Measurements from ENCODE around the gene CCNB1IP1. TPM values are rescaled to one million over a fixed set of nuclear protein-coding genes. Genes with fewer than 3 reads are reported as not detected.
A peak's percentile ranks its signal among the peaks of the same experiment; 100 is the strongest.

CCNB1IP1 gene
- total and polyA plus RNA-seq, 4 donors = 28.9 to 89.1 (median 45.7) TPM

DNA sequence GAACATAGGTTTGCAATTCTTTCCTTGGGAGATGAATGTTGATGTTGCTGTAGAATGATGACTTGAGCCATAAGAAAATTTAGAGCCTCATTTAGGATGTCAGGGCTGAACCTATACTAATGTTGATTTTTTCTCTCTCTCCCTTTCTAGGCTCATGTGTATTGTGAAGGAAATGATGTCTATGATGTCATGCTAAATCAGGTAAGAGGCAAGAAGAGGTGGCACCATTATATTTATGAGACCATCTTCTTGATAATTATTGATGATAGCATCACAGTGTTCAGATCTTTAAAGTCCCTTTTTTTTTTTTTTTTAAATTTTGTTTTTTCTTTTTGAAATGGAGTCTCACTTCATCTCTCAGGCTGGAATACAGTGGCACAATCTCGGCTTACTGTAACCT is 13.6 kb upstream of the CCNB1IP1 start:
- Histone ChIP-seq H3K27me3 (ENCODE audit: control insufficient read depth in 3 of 3, insufficient read depth in 3 of 3, low read length in 2 of 3) (no peaks in the 10 kb centered on the region), H3K36me3 (ENCODE audit: control insufficient read depth in 4 of 4, insufficient read depth in 4 of 4, low read length in 4 of 4) (peaks cover 7 to 36% (median 18%) of the 10 kb centered on the region in 4 donors), H3K27ac (ENCODE audit: low read depth in 1 of 2, low read length in 1 of 2) (no peak overlapping the region), H3K9me3 (ENCODE audit: control insufficient read depth in 4 of 4, insufficient read depth in 3 of 4, low read length in 3 of 4) (no peaks in the 10 kb centered on the region), H3K4me3 (no peak overlapping the region), H3K9ac (ENCODE audit: insufficient read depth in 1 of 2, low read length in 2 of 2) (no peak overlapping the region), H3K4me1 (ENCODE audit: control insufficient read depth in 5 of 5, insufficient read depth in 5 of 5, low read length in 5 of 5) (peaks cover 0 to 9% (median 0%) of the 10 kb centered on the region in 5 donors)
- WGBS, 2 donors = 100% methylated on average over 1 of the region's 1 CpG
- ATAC-seq (ENCODE audit: insufficient read depth, low FRiP score) (no peak), DNase-seq (no peak)
- TF ChIP-seq, protein P1, sequence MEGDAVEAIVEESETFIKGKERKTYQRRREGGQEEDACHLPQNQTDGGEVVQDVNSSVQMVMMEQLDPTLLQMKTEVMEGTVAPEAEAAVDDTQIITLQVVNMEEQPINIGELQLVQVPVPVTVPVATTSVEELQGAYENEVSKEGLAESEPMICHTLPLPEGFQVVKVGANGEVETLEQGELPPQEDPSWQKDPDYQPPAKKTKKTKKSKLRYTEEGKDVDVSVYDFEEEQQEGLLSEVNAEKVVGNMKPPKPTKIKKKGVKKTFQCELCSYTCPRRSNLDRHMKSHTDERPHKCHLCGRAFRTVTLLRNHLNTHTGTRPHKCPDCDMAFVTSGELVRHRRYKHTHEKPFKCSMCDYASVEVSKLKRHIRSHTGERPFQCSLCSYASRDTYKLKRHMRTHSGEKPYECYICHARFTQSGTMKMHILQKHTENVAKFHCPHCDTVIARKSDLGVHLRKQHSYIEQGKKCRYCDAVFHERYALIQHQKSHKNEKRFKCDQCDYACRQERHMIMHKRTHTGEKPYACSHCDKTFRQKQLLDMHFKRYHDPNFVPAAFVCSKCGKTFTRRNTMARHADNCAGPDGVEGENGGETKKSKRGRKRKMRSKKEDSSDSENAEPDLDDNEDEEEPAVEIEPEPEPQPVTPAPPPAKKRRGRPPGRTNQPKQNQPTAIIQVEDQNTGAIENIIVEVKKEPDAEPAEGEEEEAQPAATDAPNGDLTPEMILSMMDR (IDR thresholded peaks at IDR 0.05; ENCODE audit: control extremely low read depth, extremely low read depth) = no peak

DNA sequence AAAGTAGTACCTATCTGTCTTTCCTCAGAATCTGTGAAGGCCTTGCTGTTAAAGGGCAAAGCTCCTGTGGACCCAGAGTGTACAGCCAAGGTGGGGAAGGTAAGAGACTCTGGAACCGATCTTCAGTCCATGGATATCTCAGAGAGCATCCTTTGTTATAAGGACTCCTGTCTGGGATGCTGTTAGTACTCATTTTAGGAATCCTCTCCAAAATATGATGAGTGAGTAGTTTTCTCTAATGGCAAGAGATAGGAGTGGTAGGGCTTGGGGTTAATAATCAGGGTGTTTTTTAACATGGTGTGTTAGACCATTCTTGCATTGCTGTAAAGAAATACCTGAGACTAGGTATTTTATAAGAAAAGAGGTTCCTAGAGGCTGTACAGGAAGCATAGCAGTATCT is 12.3 kb upstream of the CCNB1IP1 start:
- no peak for DNase-seq
- no peaks in the 10 kb centered on the region for H3K9me3 ChIP-seq (ENCODE audit: control insufficient read depth in 4 of 4, insufficient read depth in 3 of 4, low read length in 3 of 4)
- H3K4me3 ChIP-seq = no peak overlapping the region
- TF ChIP-seq, protein P1 (IDR thresholded peaks at IDR 0.05; ENCODE audit: control extremely low read depth, extremely low read depth) = no peak
- peaks cover 0 to 9% (median 0%) of the 10 kb centered on the region in 5 donors for H3K4me1 ChIP-seq (ENCODE audit: control insufficient read depth in 5 of 5, insufficient read depth in 5 of 5, low read length in 5 of 5)
- no peak for ATAC-seq (ENCODE audit: insufficient read depth, low FRiP score)
- peaks cover 6 to 30% (median 14%) of the 10 kb centered on the region in 4 donors for H3K36me3 ChIP-seq (ENCODE audit: control insufficient read depth in 4 of 4, insufficient read depth in 4 of 4, low read length in 4 of 4)
- WGBS, 2 donors = 90 to 97% methylated on average over 1 of the region's 1 CpG
- no peak overlapping the region for H3K9ac ChIP-seq (ENCODE audit: insufficient read depth in 1 of 2, low read length in 2 of 2)
- no peak overlapping the region for H3K27ac ChIP-seq (ENCODE audit: low read depth in 1 of 2, low read length in 1 of 2)
- H3K27me3 ChIP-seq (ENCODE audit: control insufficient read depth in 3 of 3, insufficient read depth in 3 of 3, low read length in 2 of 3) = no peaks in the 10 kb centered on the region

DNA sequence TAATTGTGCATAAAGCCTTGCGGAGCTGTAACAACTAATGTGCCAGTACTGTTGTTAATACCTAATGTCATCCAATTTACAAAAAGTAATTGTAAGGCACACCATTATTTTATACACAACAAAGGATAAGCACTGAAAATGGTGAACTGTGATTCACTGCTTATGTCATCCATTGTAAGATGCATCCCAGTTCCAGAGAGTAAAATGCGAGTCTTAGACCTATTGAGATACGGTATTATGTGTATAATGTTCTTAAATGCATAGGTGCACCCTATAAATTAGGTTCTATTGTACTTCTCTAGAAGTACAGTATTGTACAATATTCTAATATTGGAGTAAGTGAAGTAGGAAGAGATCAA is 10.8 kb upstream of the CCNB1IP1 start:
- TF ChIP-seq, protein P1 (IDR thresholded peaks at IDR 0.05; ENCODE audit: control extremely low read depth, extremely low read depth) = no peak
- no peak for ATAC-seq (ENCODE audit: insufficient read depth, low FRiP score)
- H3K9ac ChIP-seq (ENCODE audit: insufficient read depth in 1 of 2, low read length in 2 of 2) = peak overlapping the region; percentile 93 to 98
- DNase-seq = peak in 2 of 3 donors; percentile 63 to 78
- peak overlapping the region; percentile 63 for H3K4me3 ChIP-seq
- 2 to 4% methylated on average over 3 of the region's 3 CpGs for WGBS, 2 donors
- peaks cover 0 to 2% (median 0%) of the 10 kb centered on the region in 3 donors for H3K27me3 ChIP-seq (ENCODE audit: control insufficient read depth in 3 of 3, insufficient read depth in 3 of 3, low read length in 2 of 3)
- H3K4me1 ChIP-seq (ENCODE audit: control insufficient read depth in 5 of 5, insufficient read depth in 5 of 5, low read length in 5 of 5) = peaks cover 0 to 9% (median 0%) of the 10 kb centered on the region in 5 donors
- no peaks in the 10 kb centered on the region for H3K9me3 ChIP-seq (ENCODE audit: control insufficient read depth in 4 of 4, insufficient read depth in 3 of 4, low read length in 3 of 4)
- H3K36me3 ChIP-seq (ENCODE audit: control insufficient read depth in 4 of 4, insufficient read depth in 4 of 4, low read length in 4 of 4) = peaks cover 4 to 21% (median 13%) of the 10 kb centered on the region in 4 donors
- peak overlapping the region; percentile 90 to 95 for H3K27ac ChIP-seq (ENCODE audit: low read depth in 1 of 2, low read length in 1 of 2)

All from lung (tissue), 12 donors.